ENCODE data around the gene ZDHHC21.

DNA sequence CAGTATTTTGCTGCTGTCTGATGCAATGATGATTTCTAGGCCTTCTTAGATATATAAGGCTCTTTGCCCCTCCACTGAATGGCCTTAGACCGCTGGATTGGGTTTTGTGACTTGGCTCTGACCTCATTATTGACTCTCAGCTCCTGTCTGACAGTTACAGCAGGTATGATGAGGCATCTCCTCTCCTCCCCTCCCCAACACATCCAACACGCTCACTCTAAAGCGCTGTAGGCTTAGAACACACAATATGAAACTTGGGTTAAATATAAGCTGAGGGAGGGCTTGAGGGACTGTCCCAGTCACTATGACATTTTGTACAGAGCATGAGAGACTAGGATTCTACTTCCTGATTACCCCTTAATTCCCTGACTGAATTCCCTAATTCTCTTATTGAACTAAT is 48.1 kb upstream of the ZDHHC21 start:
- TF ChIP-seq CTCF (IDR thresholded peaks at IDR 0.05), result no peak
- TF ChIP-seq POLR2AphosphoS5 (IDR thresholded peaks at IDR 0.05; ENCODE audit: low read depth, low read length), result no peak
- TF ChIP-seq TCF7L2 (IDR thresholded peaks at IDR 0.05; ENCODE audit: low read depth, low read length), result no peak
- TF ChIP-seq, protein P1, sequence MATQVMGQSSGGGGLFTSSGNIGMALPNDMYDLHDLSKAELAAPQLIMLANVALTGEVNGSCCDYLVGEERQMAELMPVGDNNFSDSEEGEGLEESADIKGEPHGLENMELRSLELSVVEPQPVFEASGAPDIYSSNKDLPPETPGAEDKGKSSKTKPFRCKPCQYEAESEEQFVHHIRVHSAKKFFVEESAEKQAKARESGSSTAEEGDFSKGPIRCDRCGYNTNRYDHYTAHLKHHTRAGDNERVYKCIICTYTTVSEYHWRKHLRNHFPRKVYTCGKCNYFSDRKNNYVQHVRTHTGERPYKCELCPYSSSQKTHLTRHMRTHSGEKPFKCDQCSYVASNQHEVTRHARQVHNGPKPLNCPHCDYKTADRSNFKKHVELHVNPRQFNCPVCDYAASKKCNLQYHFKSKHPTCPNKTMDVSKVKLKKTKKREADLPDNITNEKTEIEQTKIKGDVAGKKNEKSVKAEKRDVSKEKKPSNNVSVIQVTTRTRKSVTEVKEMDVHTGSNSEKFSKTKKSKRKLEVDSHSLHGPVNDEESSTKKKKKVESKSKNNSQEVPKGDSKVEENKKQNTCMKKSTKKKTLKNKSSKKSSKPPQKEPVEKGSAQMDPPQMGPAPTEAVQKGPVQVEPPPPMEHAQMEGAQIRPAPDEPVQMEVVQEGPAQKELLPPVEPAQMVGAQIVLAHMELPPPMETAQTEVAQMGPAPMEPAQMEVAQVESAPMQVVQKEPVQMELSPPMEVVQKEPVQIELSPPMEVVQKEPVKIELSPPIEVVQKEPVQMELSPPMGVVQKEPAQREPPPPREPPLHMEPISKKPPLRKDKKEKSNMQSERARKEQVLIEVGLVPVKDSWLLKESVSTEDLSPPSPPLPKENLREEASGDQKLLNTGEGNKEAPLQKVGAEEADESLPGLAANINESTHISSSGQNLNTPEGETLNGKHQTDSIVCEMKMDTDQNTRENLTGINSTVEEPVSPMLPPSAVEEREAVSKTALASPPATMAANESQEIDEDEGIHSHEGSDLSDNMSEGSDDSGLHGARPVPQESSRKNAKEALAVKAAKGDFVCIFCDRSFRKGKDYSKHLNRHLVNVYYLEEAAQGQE (IDR thresholded peaks at IDR 0.05; ENCODE audit: insufficient read depth in 1 of 2, low read depth in 2 of 2, low read length in 1 of 2), result no peak
- TF ChIP-seq SIN3A (IDR thresholded peaks at IDR 0.05; ENCODE audit: borderline replicate concordance, insufficient read depth, low read depth, low read length), result no peak

Data from Panc1 (cell line).